ENCODE results near the gene RFX2.
"Not testable (repeated sequence)": the region's sequence is repeated elsewhere in the genome, so short reads cannot be mapped to it uniquely, and the experiment has no call there.

DNA sequence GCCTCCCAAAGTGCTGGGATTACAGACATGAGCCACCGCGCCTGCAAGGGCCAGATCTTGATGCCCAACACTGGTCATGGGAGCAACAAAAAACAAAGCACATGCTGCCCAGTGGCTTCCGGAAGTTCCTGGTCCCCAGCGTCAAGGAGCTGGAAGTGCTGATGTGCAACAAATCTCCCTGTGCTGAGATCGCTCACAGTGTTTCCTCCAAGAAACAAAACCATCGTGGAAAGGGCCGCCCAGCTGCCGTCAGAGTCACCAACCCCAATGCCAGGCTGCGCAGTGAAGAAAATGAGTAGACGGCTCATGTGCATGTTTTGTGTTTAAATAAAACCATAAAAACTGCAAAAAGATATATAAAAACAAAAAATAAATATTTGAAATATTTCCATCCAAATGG, 37.1 kb downstream of the RFX2 start:
- TF ChIP-seq TARDBP, ZNF384 (IDR thresholded peaks at IDR 0.05): not testable (repeated sequence)
- TF ChIP-seq, protein P1, sequence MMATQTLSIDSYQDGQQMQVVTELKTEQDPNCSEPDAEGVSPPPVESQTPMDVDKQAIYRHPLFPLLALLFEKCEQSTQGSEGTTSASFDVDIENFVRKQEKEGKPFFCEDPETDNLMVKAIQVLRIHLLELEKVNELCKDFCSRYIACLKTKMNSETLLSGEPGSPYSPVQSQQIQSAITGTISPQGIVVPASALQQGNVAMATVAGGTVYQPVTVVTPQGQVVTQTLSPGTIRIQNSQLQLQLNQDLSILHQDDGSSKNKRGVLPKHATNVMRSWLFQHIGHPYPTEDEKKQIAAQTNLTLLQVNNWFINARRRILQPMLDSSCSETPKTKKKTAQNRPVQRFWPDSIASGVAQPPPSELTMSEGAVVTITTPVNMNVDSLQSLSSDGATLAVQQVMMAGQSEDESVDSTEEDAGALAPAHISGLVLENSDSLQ (IDR thresholded peaks at IDR 0.05) = not testable (repeated sequence)
